GM18873 (cell line): ENCODE results near the gene TRIP6.

ENCODE experiments used
- ATAC-seq: cut with Tn5 transposase; IDR thresholded peaks from one replicate; pipeline ENCODE4 v1.9.1; 2021; ENCODE audit warnings: mild to moderate bottlenecking, moderate library complexity, moderate number of reproducible peaks; ENCODE audit not compliant: unreplicated experiment, low FRiP score

Gene TRIP6

DNA sequence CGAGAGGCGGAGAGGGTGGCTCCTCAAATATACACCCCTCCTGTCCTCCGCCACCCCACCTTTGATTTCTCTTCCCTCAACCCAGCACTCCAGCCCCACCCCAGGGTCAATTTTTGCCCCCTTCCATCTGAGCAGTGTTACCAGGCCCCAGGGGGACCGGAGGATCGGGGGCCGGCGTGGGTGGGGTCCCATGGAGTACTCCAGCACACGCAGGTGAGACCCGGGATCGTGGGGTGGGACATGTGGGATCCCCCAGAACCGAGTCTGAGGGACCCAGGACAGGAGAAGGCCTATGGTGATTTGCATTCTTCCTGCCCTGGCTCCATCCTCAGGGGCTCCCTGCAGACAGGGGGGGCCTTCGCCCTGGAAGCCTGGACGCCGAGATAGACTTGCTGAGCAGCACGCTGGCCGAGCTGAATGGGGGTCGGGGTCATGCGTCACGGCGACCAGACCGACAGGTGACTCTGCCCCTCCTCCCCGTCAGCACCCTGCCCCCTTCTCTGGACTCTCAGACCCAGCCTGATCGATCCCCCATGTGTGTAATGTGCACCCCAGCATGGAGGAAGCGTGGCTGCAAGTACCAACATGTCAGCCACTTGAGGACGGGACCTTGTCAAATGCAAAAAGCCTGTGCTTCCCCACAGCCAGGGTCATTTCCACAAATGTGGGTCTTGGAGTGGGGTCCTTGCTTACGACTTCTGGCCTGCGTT is 744 bp downstream of the TRIP6 start:
- ATAC-seq, result no peak

DNA sequence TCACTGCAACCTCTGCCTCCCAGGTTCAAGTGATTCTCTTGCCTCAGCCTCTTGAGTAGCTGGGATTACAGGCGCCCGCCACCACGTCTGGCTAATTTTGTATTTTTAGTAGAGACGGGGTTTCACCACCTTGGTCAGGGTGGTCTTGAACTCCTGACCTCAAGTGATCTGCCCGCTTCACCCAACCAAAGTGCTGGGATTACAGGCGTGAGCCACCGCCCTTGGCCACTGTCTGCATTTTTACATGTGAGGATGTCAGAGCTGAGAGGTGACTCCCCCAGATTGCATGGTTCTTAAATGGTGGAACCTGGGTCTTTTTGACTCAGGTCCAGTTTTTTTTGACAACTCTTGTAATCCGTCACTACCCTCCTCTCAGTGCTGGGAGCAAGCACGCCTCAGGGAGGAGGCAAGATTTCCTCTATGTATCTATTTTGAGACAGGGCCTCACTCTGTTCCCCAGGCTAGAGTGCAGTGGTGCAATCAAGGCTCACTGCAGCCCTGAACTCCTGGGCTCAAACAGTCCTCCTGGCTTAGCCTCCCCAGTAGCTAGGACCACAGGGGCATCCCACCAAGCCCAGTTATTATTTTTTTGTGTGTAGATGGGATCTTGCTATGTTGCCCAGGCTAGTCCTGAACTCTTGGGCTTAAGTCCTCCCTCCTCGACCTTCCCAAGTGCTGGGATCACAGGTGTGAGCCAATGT is 6.6 kb downstream of the TRIP6 start:
- ATAC-seq, result no peak

DNA sequence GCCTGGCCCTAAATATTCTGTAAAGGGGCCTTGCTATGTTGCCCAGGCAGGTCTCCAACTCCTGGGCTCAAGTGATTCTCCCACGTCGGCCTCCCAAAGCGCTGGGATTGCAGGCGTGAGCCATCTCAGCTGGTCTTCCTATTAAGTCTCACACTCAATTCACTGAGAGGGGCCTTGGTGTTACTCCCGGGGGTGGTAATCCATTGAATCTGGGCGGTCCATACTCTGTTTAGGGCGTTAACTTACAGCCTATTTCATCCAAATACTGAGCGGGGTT is 7.1 kb downstream of the TRIP6 start:
- ATAC-seq, result no peak

DNA sequence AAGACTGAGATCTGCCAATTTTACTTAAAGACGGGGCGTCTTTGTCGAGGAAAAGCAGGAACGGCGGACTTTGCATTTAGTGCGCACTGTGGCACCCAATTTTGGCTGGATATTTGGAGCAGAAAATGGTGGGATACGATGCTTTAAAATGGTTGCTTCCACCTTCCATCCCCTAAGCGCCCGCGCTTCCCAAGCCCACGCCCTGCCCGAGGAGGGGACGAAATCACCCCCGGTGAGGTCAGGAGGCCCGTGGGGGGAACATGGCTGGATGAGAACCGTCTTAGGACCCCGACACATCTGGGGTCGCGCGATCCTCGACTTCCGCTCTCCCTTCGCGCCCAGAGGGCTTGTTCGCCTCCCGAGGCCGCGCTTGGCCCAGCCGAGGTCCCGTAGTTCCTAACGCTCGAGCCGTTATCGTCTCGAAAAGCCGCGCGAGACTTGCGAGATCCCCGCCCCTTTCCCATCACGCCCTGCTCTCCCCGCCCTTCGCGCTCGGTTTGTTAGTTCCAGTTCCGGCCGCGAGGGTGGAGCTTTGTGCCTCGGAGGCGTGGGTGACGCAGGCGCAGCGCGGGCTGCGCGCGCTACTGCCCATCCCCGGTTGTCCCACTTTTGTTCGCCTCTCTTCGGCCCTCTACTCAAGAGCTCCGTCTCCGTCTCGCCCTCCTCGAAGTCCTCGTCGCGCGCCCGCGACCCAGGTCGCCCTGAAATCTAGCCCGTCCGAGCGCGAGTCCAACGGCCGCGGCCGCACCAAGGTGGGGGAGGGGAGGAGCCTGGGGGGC is 7.6 kb downstream of the TRIP6 start, which contains the start of gene SRRT:
TSS of gene SRRT (plus strand) at position 527 of the 779 bp plus-strand sequence. CDS start 488 bp downstream, outside the sequence.
- peak; percentile 81 for ATAC-seq

DNA sequence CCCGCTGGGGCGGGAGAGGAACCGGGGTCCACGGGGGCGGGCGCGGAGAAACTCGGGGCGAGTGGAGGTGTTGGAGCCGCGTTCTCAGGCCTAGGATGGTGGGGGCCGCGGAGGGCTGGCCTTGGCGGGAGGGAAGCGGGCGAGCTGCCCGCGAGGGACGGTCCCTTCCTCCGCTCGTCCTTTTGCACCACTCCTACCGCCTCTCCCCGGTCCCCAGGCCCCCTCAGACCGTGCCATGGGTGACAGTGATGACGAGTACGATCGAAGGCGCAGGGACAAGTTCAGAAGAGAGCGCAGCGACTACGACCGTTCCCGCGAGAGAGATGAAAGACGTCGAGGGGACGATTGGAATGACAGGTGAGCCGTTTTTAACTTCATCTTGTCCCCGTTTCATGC is 8.2 kb downstream of the TRIP6 start:
- ATAC-seq, result no peak

DNA sequence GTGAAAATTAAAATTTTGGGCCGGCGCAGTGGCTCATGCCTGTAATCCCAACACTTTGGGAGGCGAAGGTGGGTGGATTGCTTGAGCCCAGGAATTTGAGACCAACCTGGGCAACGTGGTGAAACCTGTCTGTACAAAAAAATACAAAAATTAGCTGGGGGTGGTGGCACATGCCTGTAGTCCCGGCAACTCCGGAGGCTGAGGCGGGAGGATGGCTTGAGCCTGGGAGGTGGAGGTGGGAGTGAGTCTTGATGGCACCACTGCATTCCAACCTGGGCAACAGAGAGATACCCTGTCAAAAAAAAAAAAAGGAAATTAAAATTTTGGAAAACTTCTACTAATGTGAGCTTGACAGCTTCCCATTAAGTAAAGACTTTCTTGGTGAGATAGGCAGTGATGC is 10.8 kb downstream of the TRIP6 start:
- no peak for ATAC-seq

DNA sequence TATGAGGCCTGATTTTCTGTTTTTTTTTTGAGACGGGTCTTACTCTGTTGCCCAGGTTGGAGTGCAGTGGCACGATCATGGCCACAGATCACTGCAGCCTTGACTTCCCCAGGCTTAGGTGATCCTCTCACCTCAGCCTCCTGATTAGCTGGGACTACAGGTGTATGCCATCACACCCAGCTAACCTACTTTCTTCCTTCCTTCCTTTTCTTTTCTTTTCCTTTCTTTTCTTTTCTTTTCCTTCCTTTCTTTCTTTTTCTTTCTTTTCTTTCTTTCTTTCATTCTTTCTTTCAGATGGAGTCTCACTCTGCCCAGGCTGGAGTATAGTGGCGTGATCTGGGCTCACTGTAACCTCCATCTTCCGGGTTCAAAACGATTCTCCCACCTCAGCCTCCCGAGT is 11.5 kb downstream of the TRIP6 start:
- no peak for ATAC-seq

DNA sequence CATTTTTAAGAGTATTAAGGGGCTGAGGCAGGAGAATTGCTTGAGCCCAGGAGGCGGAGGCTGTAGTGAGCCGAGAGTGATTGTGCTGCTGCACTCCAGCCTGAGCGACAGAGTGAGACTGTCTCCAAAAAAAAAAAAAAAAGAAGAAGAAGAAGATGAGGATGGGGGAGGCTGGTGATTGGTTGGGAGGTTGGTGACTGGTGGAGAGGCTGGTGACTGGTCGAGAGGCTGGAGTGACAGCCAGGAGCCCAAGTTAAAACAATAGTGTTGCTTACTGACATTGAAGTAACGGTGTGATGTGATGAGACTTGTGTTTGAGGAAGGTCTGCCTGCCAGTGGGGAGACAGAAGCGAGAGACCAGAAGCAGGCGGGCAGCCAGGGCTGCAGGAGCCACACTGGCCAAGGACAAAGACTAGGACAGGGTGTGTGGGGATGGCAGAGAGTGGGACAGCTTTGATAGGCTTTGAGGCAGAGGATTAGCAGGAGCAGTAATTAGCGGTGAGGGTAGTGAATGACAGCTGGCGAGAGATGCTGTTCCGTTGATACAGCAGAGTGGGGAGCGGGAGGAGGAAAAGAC is 12.6 kb downstream of the TRIP6 start:
- ATAC-seq, result no peak

DNA sequence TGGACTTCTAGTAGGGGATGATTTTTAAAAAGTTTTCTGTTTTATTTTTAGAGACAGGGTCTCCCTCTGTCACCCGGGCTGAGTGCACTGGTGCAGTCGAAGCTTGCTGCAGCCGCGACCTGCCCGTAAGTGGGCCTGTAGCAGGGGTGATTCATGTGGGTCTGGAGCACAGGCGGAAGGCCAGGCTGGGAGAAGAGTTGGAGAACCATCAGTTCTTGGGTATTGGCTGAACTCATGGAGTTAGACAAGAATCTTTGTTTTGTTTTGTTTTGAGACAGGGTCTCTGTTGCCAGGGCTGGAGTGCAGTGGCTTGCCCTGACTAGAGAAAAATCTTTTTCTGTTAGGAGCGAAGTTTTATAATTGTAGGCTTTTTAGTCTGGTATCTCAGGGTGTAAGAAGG is 13.5 kb downstream of the TRIP6 start:
- no peak for ATAC-seq

DNA sequence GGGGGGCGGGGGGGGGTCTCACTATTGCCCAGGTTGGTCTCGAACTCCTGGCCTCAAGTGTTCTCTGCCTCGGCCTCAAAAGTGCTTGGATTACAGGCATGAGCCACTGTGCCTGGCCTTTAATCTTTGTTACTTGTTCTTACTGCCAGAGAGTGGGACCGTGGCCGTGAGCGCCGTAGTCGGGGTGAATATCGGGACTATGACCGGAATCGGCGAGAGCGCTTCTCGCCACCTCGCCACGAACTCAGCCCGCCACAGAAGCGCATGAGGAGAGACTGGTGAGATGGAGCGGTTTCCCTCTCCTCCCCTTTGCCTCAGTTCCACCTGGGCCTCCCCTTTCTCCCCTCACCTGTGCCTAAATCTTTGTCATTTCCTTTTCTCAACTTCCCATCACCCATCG is 13.9 kb downstream of the TRIP6 start:
- ATAC-seq, result no peak

DNA sequence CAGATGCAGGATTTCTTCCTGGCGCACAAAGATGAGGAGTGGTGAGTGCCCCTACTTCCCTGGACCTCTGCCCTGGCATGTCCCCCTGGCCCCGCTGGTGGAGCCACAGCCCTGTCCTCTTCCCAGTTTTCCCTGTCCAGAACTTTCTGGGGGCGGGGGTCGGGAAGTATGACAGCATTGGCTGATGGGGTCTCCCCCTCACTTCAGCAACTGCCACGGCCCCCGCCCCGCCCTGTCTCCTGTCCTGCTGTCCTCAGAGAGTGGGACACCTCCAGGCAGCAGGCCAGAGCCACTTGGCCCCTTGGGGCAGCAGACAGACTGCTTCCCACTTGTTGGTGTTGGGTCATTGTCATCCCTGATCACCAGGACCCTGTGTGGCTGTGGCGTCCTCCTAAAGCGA is 15.0 kb downstream of the TRIP6 start:
- no peak for ATAC-seq

DNA sequence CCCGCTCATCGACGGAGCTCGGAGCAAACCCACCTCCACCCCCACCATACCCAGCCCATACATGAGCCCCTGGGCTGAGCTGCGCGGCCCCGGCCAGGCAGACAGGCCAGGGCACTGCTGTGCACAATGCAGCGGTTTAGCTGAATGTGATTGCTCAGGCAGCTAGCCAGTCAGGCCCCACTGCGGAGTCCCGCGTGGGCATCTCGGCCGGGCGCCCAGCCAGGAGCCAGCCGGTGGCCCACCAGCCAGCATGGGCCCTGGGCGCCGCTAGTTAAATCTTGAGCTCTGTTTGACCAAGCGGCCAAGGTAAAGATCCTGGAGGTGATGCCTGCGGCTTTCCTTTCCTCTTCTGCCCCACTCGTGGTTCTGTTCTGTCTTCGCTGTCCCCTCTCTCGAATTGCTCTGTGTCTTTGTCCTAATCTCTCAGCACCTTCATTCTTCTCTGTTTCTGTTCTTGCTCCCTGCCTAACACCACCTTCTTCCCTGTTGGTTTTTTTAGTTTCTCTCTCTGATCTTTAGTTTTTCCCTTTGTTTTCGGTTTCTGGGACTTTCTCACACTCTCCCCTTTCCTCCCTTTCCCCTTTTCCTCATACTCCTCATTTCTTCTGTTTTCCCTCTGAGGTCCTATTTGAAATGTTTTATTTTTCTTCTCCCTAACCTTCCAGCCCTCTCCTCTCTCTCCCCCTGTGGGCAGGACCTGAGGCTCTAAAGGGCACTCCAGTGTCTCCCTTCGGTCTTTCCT is 15.8 kb downstream of the TRIP6 start:
- no peak for ATAC-seq

DNA sequence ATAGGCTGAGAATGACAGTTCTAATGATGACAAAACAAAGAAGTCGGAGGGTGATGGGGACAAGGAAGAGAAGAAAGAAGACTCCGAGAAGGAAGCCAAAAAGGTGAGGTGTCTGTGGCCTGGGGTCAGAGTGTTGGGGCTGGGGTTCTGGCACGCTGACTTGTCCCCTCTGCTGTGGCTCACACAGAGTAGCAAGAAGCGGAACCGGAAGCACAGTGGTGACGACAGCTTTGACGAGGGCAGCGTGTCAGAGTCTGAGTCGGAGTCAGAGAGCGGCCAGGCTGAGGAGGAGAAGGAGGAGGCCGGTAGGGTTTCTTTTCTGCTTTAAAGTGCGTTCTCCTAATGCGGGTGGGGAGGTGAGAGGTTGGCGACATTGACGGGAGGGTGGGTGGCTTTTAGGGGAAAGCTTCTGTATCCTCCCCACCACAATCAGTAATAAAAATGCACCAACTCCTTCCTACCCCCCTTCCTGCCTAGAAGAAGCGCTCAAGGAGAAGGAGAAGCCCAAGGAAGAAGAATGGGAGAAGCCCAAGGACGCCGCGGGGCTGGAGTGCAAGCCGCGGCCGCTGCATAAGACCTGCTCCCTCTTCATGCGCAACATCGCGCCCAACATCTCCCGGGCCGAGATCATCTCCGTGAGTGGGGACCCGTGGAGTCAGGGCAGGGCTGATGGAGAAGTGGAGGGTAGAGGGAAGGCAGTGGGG is 17.7 kb downstream of the TRIP6 start:
- ATAC-seq, result no peak

DNA sequence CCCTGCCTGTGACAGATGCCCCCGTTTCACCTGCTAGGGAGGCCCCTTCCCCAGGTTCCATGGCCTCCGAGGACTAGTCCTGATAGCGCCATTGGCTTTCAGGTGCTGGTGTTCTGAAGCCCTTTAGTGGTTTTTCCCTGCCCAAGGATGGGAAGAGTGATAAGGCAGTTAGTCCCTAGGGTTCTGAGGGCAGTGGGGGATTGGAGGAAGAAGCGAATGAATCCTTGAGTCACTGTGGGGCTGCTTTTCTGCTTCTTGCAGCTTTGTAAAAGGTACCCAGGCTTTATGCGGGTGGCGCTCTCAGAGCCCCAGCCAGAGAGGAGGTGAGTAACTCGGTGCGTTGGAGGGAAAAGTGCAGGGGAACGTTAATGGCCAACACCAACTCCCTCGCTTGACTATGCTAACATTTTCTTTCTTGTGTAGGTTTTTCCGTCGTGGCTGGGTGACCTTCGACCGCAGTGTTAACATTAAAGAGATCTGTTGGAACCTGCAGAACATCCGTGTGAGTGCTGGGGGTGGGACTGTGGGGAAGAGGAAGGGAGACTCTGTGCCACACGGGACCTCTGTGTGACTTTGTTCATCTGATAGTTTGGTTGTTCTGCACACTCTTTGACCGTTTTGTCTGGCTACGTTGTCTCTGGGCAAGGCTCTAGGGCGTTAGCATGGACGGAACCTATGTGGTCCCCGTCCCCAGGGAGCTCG is 18.4 kb downstream of the TRIP6 start:
- no peak for ATAC-seq

DNA sequence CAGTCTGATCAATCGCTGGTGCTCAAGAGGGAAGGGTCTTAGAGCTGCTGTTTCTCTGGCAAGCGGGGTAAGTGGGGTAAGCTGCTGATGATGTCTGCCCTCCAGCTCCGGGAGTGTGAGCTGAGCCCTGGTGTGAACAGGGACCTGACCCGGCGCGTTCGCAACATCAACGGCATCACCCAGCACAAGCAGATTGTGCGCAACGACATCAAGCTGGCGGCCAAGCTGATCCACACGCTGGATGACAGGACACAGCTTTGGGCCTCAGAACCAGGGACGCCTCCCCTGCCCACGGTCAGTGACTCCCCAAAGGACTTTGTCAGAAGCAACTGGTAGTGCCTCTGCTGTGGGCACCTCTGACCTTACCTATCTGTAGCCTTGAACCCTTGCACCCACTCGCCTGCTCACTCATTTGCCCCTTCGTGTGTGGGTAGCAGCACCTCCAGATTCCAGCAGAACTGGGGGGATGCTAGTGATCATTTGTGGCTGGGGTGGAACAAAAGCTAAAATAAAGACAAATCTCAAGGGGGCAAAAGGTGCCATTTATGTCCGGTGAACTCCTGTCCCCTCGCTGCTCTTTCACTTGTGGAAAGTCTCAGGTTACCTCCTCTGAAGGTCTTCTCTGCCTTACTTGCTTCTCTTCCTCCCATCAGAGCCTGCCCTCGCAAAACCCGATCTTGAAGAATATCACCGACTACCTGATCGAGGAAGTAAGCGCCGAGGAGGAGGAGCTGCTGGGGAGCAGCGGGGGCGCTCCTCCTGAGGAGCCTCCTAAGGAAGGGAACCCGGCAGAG is 19.2 kb downstream of the TRIP6 start:
- no peak for ATAC-seq

DNA sequence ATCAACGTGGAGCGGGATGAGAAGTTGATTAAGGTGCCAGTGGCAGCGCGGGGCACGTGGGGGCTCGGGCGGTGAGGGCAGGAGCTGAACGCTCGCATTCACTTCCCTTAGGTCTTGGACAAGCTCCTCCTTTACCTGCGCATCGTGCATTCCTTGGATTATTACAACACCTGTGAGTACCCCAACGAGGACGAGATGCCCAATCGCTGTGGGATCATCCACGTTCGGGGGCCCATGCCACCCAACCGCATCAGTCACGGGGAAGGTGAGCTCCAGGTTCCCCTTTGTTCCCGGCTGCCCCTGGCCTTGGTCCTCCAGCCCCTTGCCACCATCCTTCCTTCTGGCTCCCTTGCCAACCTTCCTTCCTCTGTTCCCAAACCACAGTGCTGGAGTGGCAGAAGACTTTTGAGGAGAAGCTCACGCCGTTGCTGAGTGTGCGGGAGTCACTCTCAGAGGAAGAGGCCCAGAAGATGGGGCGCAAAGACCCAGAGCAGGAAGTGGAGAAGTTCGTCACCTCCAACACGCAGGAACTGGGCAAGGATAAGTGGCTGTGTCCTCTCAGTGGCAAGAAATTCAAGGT is 19.8 kb downstream of the TRIP6 start:
- no peak for ATAC-seq

DNA sequence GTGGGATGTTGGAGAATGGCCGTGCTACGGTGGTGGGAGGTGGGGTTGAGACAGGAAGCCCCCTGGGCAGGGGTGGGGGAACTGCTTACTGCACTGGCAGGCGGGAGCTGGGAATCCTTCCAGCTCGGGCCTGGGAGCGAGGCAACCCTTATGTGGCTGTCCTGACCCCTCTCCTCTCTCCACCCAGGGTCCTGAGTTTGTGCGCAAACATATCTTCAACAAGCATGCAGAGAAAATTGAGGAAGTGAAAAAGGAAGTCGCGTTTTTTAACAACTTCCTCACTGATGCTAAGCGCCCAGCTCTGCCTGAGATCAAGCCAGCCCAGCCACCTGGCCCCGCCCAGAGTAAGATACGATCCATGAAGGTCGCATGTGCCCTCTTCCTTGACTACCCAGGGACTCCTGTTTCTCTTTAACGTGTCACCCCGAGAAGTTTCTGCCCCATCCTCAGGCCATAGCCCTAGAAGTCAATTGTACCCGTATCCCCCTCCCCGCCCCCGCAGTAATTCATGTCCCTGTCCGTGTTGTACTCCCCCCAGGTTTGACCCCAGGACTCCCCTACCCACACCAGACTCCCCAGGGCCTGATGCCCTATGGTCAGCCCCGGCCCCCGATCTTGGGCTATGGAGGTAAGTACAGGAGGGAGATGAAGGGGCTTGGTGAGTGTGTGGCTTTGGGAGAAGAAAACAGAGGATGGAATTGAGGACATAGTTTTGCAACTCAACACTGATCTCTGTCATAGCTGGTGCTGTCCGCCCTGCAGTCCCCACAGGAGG is 20.5 kb downstream of the TRIP6 start:
- ATAC-seq, result no peak
